ENCODE results near the gene STIM2. TPM values are rescaled to one million over a fixed set of nuclear protein-coding genes. Genes with fewer than 3 reads are reported as not detected.

Gene STIM2
- total RNA-seq, 1 experiment from 2014 or later: 23.9 TPM

- Histone ChIP-seq H3K27ac (ENCODE audit: low read length) (no peak overlapping the region), H3K4me3 (ENCODE audit: low read depth in 2 of 2, low read length in 2 of 2) (no peak overlapping the region), H3K4me1 (ENCODE audit: control insufficient read depth, insufficient read depth, low read length) (no peaks in the 10 kb centered on the region), H3K9me3 (ENCODE audit: control insufficient read depth, insufficient read depth, low read depth, low read length) (no peaks in the 10 kb centered on the region), H3K27me3 (ENCODE audit: control insufficient read depth, insufficient read depth, low read length) (no peaks in the 10 kb centered on the region), H3K36me3 (ENCODE audit: control insufficient read depth, insufficient read depth, low read length) (no peaks in the 10 kb centered on the region)
- BruUV-seq (replicated peaks): no TSS peak
- ATAC-seq (no peak), DNase-seq (ENCODE audit: low read depth, low spot score) (no peak)
- TF ChIP-seq CTCF (IDR thresholded peaks at IDR 0.05): no peak
- no peak for TF ChIP-seq POLR2AphosphoS5 (IDR thresholded peaks at IDR 0.05; ENCODE audit: low read depth, low read length)
- no peak for TF ChIP-seq TCF7L2 (IDR thresholded peaks at IDR 0.05; ENCODE audit: low read depth, low read length)
- no peak for TF ChIP-seq SIN3A (IDR thresholded peaks at IDR 0.05; ENCODE audit: borderline replicate concordance, insufficient read depth, low read depth, low read length)
- TF ChIP-seq REST (IDR thresholded peaks at IDR 0.05; ENCODE audit: insufficient read depth in 1 of 2, low read depth in 2 of 2, low read length in 1 of 2): no peak
- ChIA-PET POLR2A (no interaction called here), CTCF (no interaction called here)
- intact Hi-C loops (cut with micrococcal nuclease; ENCODE audit: unreplicated experiment) (no loop called here), in situ Hi-C loops (cut with HindIII; ENCODE audit: low pct_unique_long_range_greater_than_20kb, low sequenced_read_pairs) (no loop called here)
These were observed 31.2 kb downstream of the STIM2 start for GRCh38 chr4:26891867-26892266.

GRCh38 chr4:26892480-26893150 is 32.0 kb downstream of the STIM2 start:
- no peak for ATAC-seq
- POLR2A ChIA-PET: no interaction called here
- BruUV-seq (replicated peaks): no TSS peak

More at GRCh38 chr4:26892480-26893150, 32.0 kb downstream of the STIM2 start:
- Histone ChIP-seq H3K4me1 (ENCODE audit: control insufficient read depth, insufficient read depth, low read length) (no peaks in the 10 kb centered on the region), H3K36me3 (ENCODE audit: control insufficient read depth, insufficient read depth, low read length) (no peaks in the 10 kb centered on the region), H3K27me3 (ENCODE audit: control insufficient read depth, insufficient read depth, low read length) (no peaks in the 10 kb centered on the region), H3K27ac (ENCODE audit: low read length) (no peak overlapping the region), H3K9me3 (ENCODE audit: control insufficient read depth, insufficient read depth, low read depth, low read length) (no peaks in the 10 kb centered on the region), H3K4me3 (ENCODE audit: low read depth in 2 of 2, low read length in 2 of 2) (no peak overlapping the region)
- DNase-seq (ENCODE audit: low read depth, low spot score): no peak
- CTCF ChIA-PET: no interaction called here
- intact Hi-C loops (cut with micrococcal nuclease; ENCODE audit: unreplicated experiment) (no loop called here), in situ Hi-C loops (cut with HindIII; ENCODE audit: low pct_unique_long_range_greater_than_20kb, low sequenced_read_pairs) (no loop called here)
- TF ChIP-seq REST (IDR thresholded peaks at IDR 0.05; ENCODE audit: insufficient read depth in 1 of 2, low read depth in 2 of 2, low read length in 1 of 2) (no peak), TCF7L2 (IDR thresholded peaks at IDR 0.05; ENCODE audit: low read depth, low read length) (no peak), POLR2AphosphoS5 (IDR thresholded peaks at IDR 0.05; ENCODE audit: low read depth, low read length) (no peak), CTCF (IDR thresholded peaks at IDR 0.05) (no peak), SIN3A (IDR thresholded peaks at IDR 0.05; ENCODE audit: borderline replicate concordance, insufficient read depth, low read depth, low read length) (no peak)

Measured in Panc1 (cell line).